Measurements from ENCODE around the gene UGT1A9. TPM values are rescaled to one million over a fixed set of nuclear protein-coding genes. Genes with fewer than 3 reads are reported as not detected.
A peak's percentile ranks its signal among the peaks of the same experiment; 100 is the strongest.

Gene UGT1A9
- total RNA-seq, 1 donor from 2014 or later: not detected

- intact Hi-C loops (cut with DNase I): no loop called here
- ATAC-seq: no peak
- DNase-seq (ENCODE audit: low spot score): no peak
Observed at GRCh38 chr2:233821196-233821595, 149.5 kb downstream of the UGT1A9 start.

- no peak for ATAC-seq
- no peak for DNase-seq (ENCODE audit: low spot score)
- intact Hi-C loops (cut with DNase I): no loop called here
Observed at GRCh38 chr2:233821709-233822100, 150.0 kb downstream of the UGT1A9 start.

- DNase-seq (ENCODE audit: low spot score) (peak; percentile 40), ATAC-seq (no peak)
Observed at GRCh38 chr2:233822101-233822771, 150.5 kb downstream of the UGT1A9 start.

More at GRCh38 chr2:233822101-233822771, 150.5 kb downstream of the UGT1A9 start:
- intact Hi-C loops (cut with DNase I): no loop called here

Other genes with a start within 250 kb of the UGT1A9 start
- gene USP40, start 105.1 kb upstream of the UGT1A9 start, total RNA-seq: 61.0 TPM
- not detected for gene UGT1A8, start 54.3 kb upstream of the UGT1A9 start, total RNA-seq
- gene UGT1A10, start 35.5 kb upstream of the UGT1A9 start, total RNA-seq: not detected
- gene UGT1A7, start 10.0 kb downstream of the UGT1A9 start, total RNA-seq: not detected
- gene UGT1A6, start 21.0 kb downstream of the UGT1A9 start, total RNA-seq: not detected
- not detected for gene UGT1A5, start 41.0 kb downstream of the UGT1A9 start, total RNA-seq
- gene UGT1A4, start 46.8 kb downstream of the UGT1A9 start, total RNA-seq: not detected
- not detected for gene UGT1A3, start 57.1 kb downstream of the UGT1A9 start, total RNA-seq
- gene UGT1A1, start 88.4 kb downstream of the UGT1A9 start, total RNA-seq: not detected
- not detected for gene MROH2A, start 106.4 kb downstream of the UGT1A9 start, total RNA-seq
- 0.71 TPM for gene HJURP, start 182.6 kb downstream of the UGT1A9 start, total RNA-seq
- gene TRPM8, start 245.5 kb downstream of the UGT1A9 start, total RNA-seq: not detected